CD4-positive, alpha-beta memory T cell (primary cell): Measurements from ENCODE around the gene NAB1. TPM values are rescaled to one million over a fixed set of nuclear protein-coding genes. Genes with fewer than 3 reads are reported as not detected.

ENCODE experiments used
- CTCF ChIA-PET: fragments of 350-600 bp; sonication (Branson Sonifier 250); formaldehyde crosslinking; loops from one replicate; lab custom pipeline; 2021; ENCODE audit warnings: inconsistent platforms; ENCODE audit not compliant: partially characterized antibody; lab: Charles Lee
- POLR2A ChIA-PET: fragments of 350-600 bp; sonication (Branson Sonifier 250); formaldehyde crosslinking; loops from one replicate; lab custom pipeline; 2021; ENCODE audit not compliant: partially characterized antibody; lab: Charles Lee
- DNase-seq, 5 donors: peaks; one replicate each; pipeline versions ENCODE4 v3.0.0 to v3.0.0-alpha.2; 2020 to 2022; ENCODE audit warnings: mixed read lengths in 1 of 5
- H3K27ac ChIP-seq: one replicate; pipeline ENCODE4 v1.7.0; 2013; ENCODE audit warnings: low read depth, low read length
- H3K27me3 ChIP-seq: 2 replicates; pipeline ENCODE4 v1.7.0; 2013; ENCODE audit warnings: mild to moderate bottlenecking, low read length, moderate library complexity; ENCODE audit not compliant: insufficient read depth
- H3K36me3 ChIP-seq: 2 replicates; pipeline ENCODE4 v1.7.0; 2013; ENCODE audit warnings: mild to moderate bottlenecking, low read length, moderate library complexity; ENCODE audit not compliant: insufficient read depth
- H3K4me1 ChIP-seq: 2 replicates; pipeline ENCODE4 v1.7.0; 2013; ENCODE audit warnings: mild to moderate bottlenecking, low read length, moderate library complexity; ENCODE audit not compliant: insufficient read depth
- H3K4me3 ChIP-seq, 2 donors: one replicate each; pipeline ENCODE4 v1.7.0; 2013; ENCODE audit warnings: low read length in 2 of 2, mild to moderate bottlenecking in 1 of 2
- H3K9me3 ChIP-seq, 2 donors: one replicate each; pipeline ENCODE4 v1.7.0; 2013; ENCODE audit warnings: low read length in 2 of 2, control low read depth in 1 of 2; ENCODE audit not compliant: control insufficient read depth in 1 of 2
- H3K27ac Mint-ChIP-seq, 7 donors: one replicate each; pipeline ENCODE4 v1.8.0; 2020 to 2021; ENCODE audit warnings: mixed read lengths in 7 of 7, mild to moderate bottlenecking in 6 of 7, inconsistent platforms in 3 of 7, moderate library complexity in 3 of 7
- H3K27me3 Mint-ChIP-seq, 2 donors: one replicate each; pipeline ENCODE4 v1.8.0; 2020 to 2021; ENCODE audit warnings: mixed read lengths in 2 of 2
- H3K36me3 Mint-ChIP-seq, 2 donors: one replicate each; pipeline ENCODE4 v1.8.0; 2020 to 2021; ENCODE audit warnings: mixed read lengths in 2 of 2, inconsistent platforms in 1 of 2, mild to moderate bottlenecking in 1 of 2
- H3K4me1 Mint-ChIP-seq, 4 donors: one replicate each; pipeline ENCODE4 v1.8.0; 2020 to 2021; ENCODE audit warnings: mixed read lengths in 4 of 4, mild to moderate bottlenecking in 1 of 4
- H3K4me3 Mint-ChIP-seq, 8 donors: one replicate each; pipeline ENCODE4 v1.8.0; 2020 to 2021; ENCODE audit warnings: mixed read lengths in 8 of 8, mild to moderate bottlenecking in 7 of 8, moderate library complexity in 6 of 8, inconsistent platforms in 3 of 8
- H3K9me3 Mint-ChIP-seq, 8 donors: one replicate each; pipeline ENCODE4 v1.8.0; 2020 to 2021; ENCODE audit warnings: mixed read lengths in 8 of 8, mild to moderate bottlenecking in 5 of 8, inconsistent platforms in 3 of 8, moderate library complexity in 1 of 8
- intact Hi-C: fragments of 100-400 bp; cut with micrococcal nuclease; formaldehyde crosslinking; loops from one replicate; pipeline ENCODE4 v1.15.1; 2023
- polyA plus RNA-seq, 2 donors: library from polyadenylated mRNA; unstranded; fragments of 300-500 nt; fragmentation: Illumina TruSeq; gene quantifications; one replicate each; pipeline ENCODE4 v1.2.3, GENCODE V29; 2021
- total RNA-seq, 2 experiments: library from RNA; stranded (reverse); gene quantifications; one replicate each; pipeline ENCODE4 v1.2.3, GENCODE V29; 2021

NAB1 gene
- total and polyA plus RNA-seq, 4 experiments from 2014 or later = 2.8 to 30.7 (median 13.9) TPM

GRCh38 chr2:190693533-190694232, 44.8 kb downstream of the NAB1 start:
- Mint-ChIP-seq H3K9me3 (no peaks in the 10 kb centered on the region), H3K27me3 (no peaks in the 10 kb centered on the region), H3K36me3 (peaks cover 23 to 32% of the 10 kb centered on the region in 2 donors), H3K27ac (peak overlapping the region in 3 of 7 donors; percentile 14 to 77 (median 39)), H3K4me3 (no peak overlapping the region), H3K4me1 (peaks cover 0 to 9% (median under 1%) of the 10 kb centered on the region in 4 donors)
- Histone ChIP-seq H3K27me3 (no peaks in the 10 kb centered on the region), H3K4me3 (no peak overlapping the region), H3K36me3 (peaks cover 3% of the 10 kb centered on the region), H3K9me3 (no peaks in the 10 kb centered on the region), H3K27ac (no peak overlapping the region), H3K4me1 (no peaks in the 10 kb centered on the region)
- no peak for DNase-seq
- ChIA-PET CTCF (interaction anchor here (4.2 kb wide), 1 partner anchor 13 kb away, joined by 26 read pairs; no protein-coding TSS in a partner anchor), POLR2A (interaction anchor here (0.9 to 1.3 kb wide), 2 partner anchors 17 to 286 kb away, joined by 3 read pairs; no protein-coding TSS in a partner anchor)
- intact Hi-C loops = no loop called here

- intact Hi-C loops = no loop called here
- Mint-ChIP-seq H3K4me1 (peaks cover 0 to 9% (median under 1%) of the 10 kb centered on the region in 4 donors), H3K27ac (no peak overlapping the region), H3K36me3 (peaks cover 17 to 29% of the 10 kb centered on the region in 2 donors), H3K9me3 (no peaks in the 10 kb centered on the region), H3K4me3 (no peak overlapping the region), H3K27me3 (no peaks in the 10 kb centered on the region)
- Histone ChIP-seq H3K4me3 (no peak overlapping the region), H3K36me3 (peaks cover 3% of the 10 kb centered on the region), H3K27ac (no peak overlapping the region), H3K4me1 (no peaks in the 10 kb centered on the region), H3K9me3 (no peaks in the 10 kb centered on the region), H3K27me3 (no peaks in the 10 kb centered on the region)
- CTCF ChIA-PET = interaction anchor here (4.2 kb wide), 1 partner anchor 14 kb away, joined by 26 read pairs; no protein-coding TSS in a partner anchor
- POLR2A ChIA-PET = interaction anchor here (0.6 to 1.3 kb wide), 2 partner anchors 9 to 287 kb away, joined by 3 read pairs; no protein-coding TSS in a partner anchor
- DNase-seq = no peak
These were observed 45.6 kb downstream of the NAB1 start for GRCh38 chr2:190694479-190694878.

GRCh38 chr2:190695739-190696138, 46.9 kb downstream of the NAB1 start:
- POLR2A ChIA-PET = no interaction called here
- no peak overlapping the region for H3K27ac ChIP-seq
- H3K27me3 ChIP-seq = no peaks in the 10 kb centered on the region
- H3K36me3 Mint-ChIP-seq = peaks cover 10 to 20% of the 10 kb centered on the region in 2 donors
- H3K9me3 ChIP-seq = no peaks in the 10 kb centered on the region
- H3K4me1 ChIP-seq = no peaks in the 10 kb centered on the region
- CTCF ChIA-PET = no interaction called here
- peak overlapping the region in 2 of 7 donors; percentile 0 to 25 for H3K27ac Mint-ChIP-seq
- H3K9me3 Mint-ChIP-seq = no peaks in the 10 kb centered on the region
- no peak overlapping the region for H3K4me3 Mint-ChIP-seq
- H3K36me3 ChIP-seq = no peaks in the 10 kb centered on the region
- peaks cover 0 to 9% (median under 1%) of the 10 kb centered on the region in 4 donors for H3K4me1 Mint-ChIP-seq
- no peak overlapping the region for H3K4me3 ChIP-seq
- no peaks in the 10 kb centered on the region for H3K27me3 Mint-ChIP-seq
- no peak for DNase-seq
- intact Hi-C loops = no loop called here

- Histone ChIP-seq H3K4me1 (no peaks in the 10 kb centered on the region), H3K27ac (no peak overlapping the region), H3K27me3 (no peaks in the 10 kb centered on the region), H3K9me3 (no peaks in the 10 kb centered on the region), H3K36me3 (no peaks in the 10 kb centered on the region), H3K4me3 (no peak overlapping the region)
- Mint-ChIP-seq H3K27ac (peak overlapping the region in 1 of 7 donors; percentile 15), H3K27me3 (no peaks in the 10 kb centered on the region), H3K4me3 (no peak overlapping the region), H3K9me3 (no peaks in the 10 kb centered on the region), H3K36me3 (peaks cover under 1 to 12% of the 10 kb centered on the region in 2 donors), H3K4me1 (peaks cover 0 to 9% (median under 1%) of the 10 kb centered on the region in 4 donors)
- no peak for DNase-seq
- ChIA-PET POLR2A (no interaction called here), CTCF (interaction anchor here (2.4 kb wide), 1 partner anchor 16 kb away, joined by 11 read pairs; no protein-coding TSS in a partner anchor)
- intact Hi-C loops = no loop called here
These were observed 48.0 kb downstream of the NAB1 start for GRCh38 chr2:190696792-190697398.

- H3K4me1 Mint-ChIP-seq = peaks cover 0 to 9% (median under 1%) of the 10 kb centered on the region in 4 donors
- Histone ChIP-seq H3K27me3 (no peaks in the 10 kb centered on the region), H3K4me1 (no peaks in the 10 kb centered on the region), H3K36me3 (no peaks in the 10 kb centered on the region), H3K9me3 (no peaks in the 10 kb centered on the region), H3K4me3 (no peak overlapping the region), H3K27ac (no peak overlapping the region)
- CTCF ChIA-PET = interaction anchor here (2.4 kb wide), 1 partner anchor 16 kb away, joined by 11 read pairs; no protein-coding TSS in a partner anchor
- H3K36me3 Mint-ChIP-seq = peaks cover 0 to 12% of the 10 kb centered on the region in 2 donors
- POLR2A ChIA-PET = no interaction called here
- H3K27me3 Mint-ChIP-seq = no peaks in the 10 kb centered on the region
- intact Hi-C loops = no loop called here
- no peak for DNase-seq
- no peak overlapping the region for H3K4me3 Mint-ChIP-seq
- no peak overlapping the region for H3K27ac Mint-ChIP-seq
- H3K9me3 Mint-ChIP-seq = no peaks in the 10 kb centered on the region
These were observed 48.5 kb downstream of the NAB1 start for GRCh38 chr2:190697421-190697820.

GRCh38 chr2:190698895-190699294, 50.0 kb downstream of the NAB1 start:
- Mint-ChIP-seq H3K9me3 (no peaks in the 10 kb centered on the region), H3K27ac (no peak overlapping the region), H3K4me1 (peaks cover 0 to 8% (median under 1%) of the 10 kb centered on the region in 4 donors), H3K36me3 (peaks cover 0 to 4% of the 10 kb centered on the region in 2 donors), H3K4me3 (no peak overlapping the region), H3K27me3 (no peaks in the 10 kb centered on the region)
- Histone ChIP-seq H3K9me3 (no peaks in the 10 kb centered on the region), H3K4me1 (no peaks in the 10 kb centered on the region), H3K27me3 (no peaks in the 10 kb centered on the region), H3K27ac (no peak overlapping the region), H3K36me3 (no peaks in the 10 kb centered on the region), H3K4me3 (no peak overlapping the region)
- DNase-seq = no peak
- CTCF ChIA-PET = interaction anchor here (2.4 kb wide), 1 partner anchor 18 kb away, joined by 11 read pairs; no protein-coding TSS in a partner anchor
- POLR2A ChIA-PET = no interaction called here
- intact Hi-C loops = no loop called here

GRCh38 chr2:190701586-190701985, 52.7 kb downstream of the NAB1 start:
- H3K36me3 Mint-ChIP-seq = no peaks in the 10 kb centered on the region
- CTCF ChIA-PET = interaction anchor here (1.0 kb wide), 1 partner anchor 21 kb away, joined by 3 read pairs; no protein-coding TSS in a partner anchor
- POLR2A ChIA-PET = no interaction called here
- DNase-seq = no peak
- Histone ChIP-seq H3K27ac (no peak overlapping the region), H3K36me3 (no peaks in the 10 kb centered on the region), H3K4me3 (no peak overlapping the region), H3K27me3 (no peaks in the 10 kb centered on the region), H3K4me1 (no peaks in the 10 kb centered on the region), H3K9me3 (no peaks in the 10 kb centered on the region)
- no peak overlapping the region for H3K27ac Mint-ChIP-seq
- intact Hi-C loops = no loop called here
- no peaks in the 10 kb centered on the region for H3K27me3 Mint-ChIP-seq
- H3K9me3 Mint-ChIP-seq = no peaks in the 10 kb centered on the region
- H3K4me3 Mint-ChIP-seq = no peak overlapping the region
- H3K4me1 Mint-ChIP-seq = no peaks in the 10 kb centered on the region
